ENCODE measurements around the gene NTN4. TPM values are rescaled to one million over a fixed set of nuclear protein-coding genes. Genes with fewer than 3 reads are reported as not detected.
"Not testable (repeated sequence)": the region's sequence is repeated elsewhere in the genome, so short reads cannot be mapped to it uniquely, and the experiment has no call there.

The NTN4 gene
- total RNA-seq, 6 donors from 2014 or later = 74.1 to 115 (median 94.3) TPM

- Histone ChIP-seq H3K27me3 (no peaks in the 10 kb centered on the region), H3K4me3 (no peak overlapping the region), H3K27ac (no peak overlapping the region), H3K9me3 (no peaks in the 10 kb centered on the region), H3K36me3 (peaks cover 0 to 7% (median 3%) of the 10 kb centered on the region in 4 donors), H3K4me1 (no peaks in the 10 kb centered on the region)
- 50 to 70% methylated on average over 4 of the region's 4 CpGs for WGBS, 2 donors
- no peak for DNase-seq
- ATAC-seq (ENCODE audit: low FRiP score in 2 of 2) = no peak
- TF ChIP-seq POLR2A (IDR thresholded peaks at IDR 0.05) (no peak), CTCF (IDR thresholded peaks at IDR 0.05) (no peak), EP300 (IDR thresholded peaks at IDR 0.05) (no peak), POLR2AphosphoS5 (IDR thresholded peaks at IDR 0.05) (no peak)
Measured at GRCh38 chr12:95681210-95681765, 109.3 kb downstream of the NTN4 start.

GRCh38 chr12:95678684-95679083 lies 111.9 kb downstream of the NTN4 start:
- TF ChIP-seq POLR2AphosphoS5 (IDR thresholded peaks at IDR 0.05) (no peak), CTCF (IDR thresholded peaks at IDR 0.05) (no peak), POLR2A (IDR thresholded peaks at IDR 0.05) (no peak), EP300 (IDR thresholded peaks at IDR 0.05) (no peak)
- no peak for ATAC-seq (ENCODE audit: low FRiP score in 2 of 2)
- H3K36me3 ChIP-seq = peaks cover 0 to 7% (median 3%) of the 10 kb centered on the region in 4 donors

GRCh38 chr12:95677782-95678181 lies 112.8 kb downstream of the NTN4 start:
- not testable (repeated sequence) for ATAC-seq (ENCODE audit: low FRiP score in 2 of 2); H3K27me3 ChIP-seq; H3K4me3 ChIP-seq; DNase-seq; H3K9me3 ChIP-seq; H3K4me1 ChIP-seq; H3K36me3 ChIP-seq; H3K27ac ChIP-seq
- 86 to 91% methylated on average over 3 of the region's 3 CpGs for WGBS, 2 donors

More at GRCh38 chr12:95678684-95679083, 111.9 kb downstream of the NTN4 start:
- Histone ChIP-seq H3K4me3 (no peak overlapping the region), H3K27me3 (no peaks in the 10 kb centered on the region), H3K4me1 (no peaks in the 10 kb centered on the region), H3K9me3 (no peaks in the 10 kb centered on the region), H3K27ac (no peak overlapping the region)
- DNase-seq = no peak
- 90 to 95% methylated on average over 1 of the region's 1 CpG for WGBS, 2 donors

- H3K27ac ChIP-seq = no peak overlapping the region
- WGBS, 2 donors = 54 to 64% methylated on average over 1 of the region's 1 CpG
- DNase-seq (no peak), ATAC-seq (ENCODE audit: low FRiP score in 2 of 2) (no peak)
- H3K9me3 ChIP-seq = no peaks in the 10 kb centered on the region
- H3K27me3 ChIP-seq = no peaks in the 10 kb centered on the region
- H3K36me3 ChIP-seq = peaks cover 0 to 12% (median 0%) of the 10 kb centered on the region in 4 donors
- H3K4me1 ChIP-seq = no peaks in the 10 kb centered on the region
- no peak for TF ChIP-seq POLR2A (IDR thresholded peaks at IDR 0.05)
- no peak for TF ChIP-seq CTCF (IDR thresholded peaks at IDR 0.05)
- no peak for TF ChIP-seq EP300 (IDR thresholded peaks at IDR 0.05)
- no peak for TF ChIP-seq POLR2AphosphoS5 (IDR thresholded peaks at IDR 0.05)
- no peak overlapping the region for H3K4me3 ChIP-seq
Measured at GRCh38 chr12:95674631-95675030, 115.9 kb downstream of the NTN4 start.

- Histone ChIP-seq H3K4me1 (no peaks in the 10 kb centered on the region), H3K9me3 (no peaks in the 10 kb centered on the region), H3K4me3 (no peak overlapping the region), H3K27ac (no peak overlapping the region), H3K36me3 (peaks cover 0 to 12% (median 0%) of the 10 kb centered on the region in 4 donors), H3K27me3 (no peaks in the 10 kb centered on the region)
- TF ChIP-seq EP300 (IDR thresholded peaks at IDR 0.05) (no peak), CTCF (IDR thresholded peaks at IDR 0.05) (no peak), POLR2A (IDR thresholded peaks at IDR 0.05) (no peak), POLR2AphosphoS5 (IDR thresholded peaks at IDR 0.05) (no peak)
- ATAC-seq (ENCODE audit: low FRiP score in 2 of 2) = no peak
- no peak for DNase-seq
Measured at GRCh38 chr12:95674163-95674562, 116.4 kb downstream of the NTN4 start.
